ENCODE measurements around the gene PLEKHA7.

DNA sequence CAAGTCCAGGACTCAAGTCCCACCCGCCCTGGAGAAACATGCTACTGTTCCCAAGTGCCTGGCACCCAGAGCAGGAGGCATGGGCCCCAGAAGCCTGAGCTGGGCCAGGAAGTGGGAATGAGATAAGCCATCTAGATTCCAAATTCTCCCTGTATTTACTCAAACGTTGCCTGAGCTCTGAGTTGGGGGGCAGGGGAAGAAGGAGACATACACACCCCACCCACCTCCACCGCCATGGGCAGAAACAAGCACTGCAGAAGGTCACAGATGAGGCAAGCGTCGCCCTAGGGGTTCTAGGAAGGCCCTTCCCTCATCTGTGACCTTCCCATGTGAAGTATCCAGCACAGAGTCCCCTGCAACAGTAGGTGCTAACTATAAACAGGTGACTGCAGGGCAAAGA, 54.0 kb downstream of the PLEKHA7 start:
- TF ChIP-seq ZFX (CRISPR knock-in tag; IDR thresholded peaks at IDR 0.05; ENCODE audit: low read depth): no peak
- TF ChIP-seq POLR2AphosphoS5 (IDR thresholded peaks at IDR 0.05; ENCODE audit: low read depth, low read length): no peak
- TF ChIP-seq JUNB (CRISPR knock-in tag; IDR thresholded peaks at IDR 0.05; ENCODE audit: borderline replicate concordance): no peak
- no peak for TF ChIP-seq ATF2 (CRISPR knock-in tag; IDR thresholded peaks at IDR 0.05)
- no peak for TF ChIP-seq CTCF (CRISPR knock-in tag; IDR thresholded peaks at IDR 0.05)
